HCT116 (cell line): ENCODE data around the gene CEP112. TPM values are rescaled to one million over a fixed set of nuclear protein-coding genes. Genes with fewer than 3 reads are reported as not detected.

Source experiments
- ATAC-seq: fragments of 200-7000 bp; cut with Tn5 transposase; 2 replicates; pipeline ENCODE4 v1.9.1; 2020; ENCODE audit warnings: mild to moderate bottlenecking, moderate library complexity
- BruUV-seq: library from RNA; stranded (reverse); fragments of 400-500 nt; replicated peaks from 2 replicates; lab custom pipeline; 2021; lab: Mats Ljungman, UMichigan
- CTCF ChIA-PET: fragments of 300-600 bp; sonication (Branson Sonifier 250); formaldehyde crosslinking; loops from one replicate; lab custom pipeline; 2021; ENCODE audit warnings: antibody characterized with exemption; lab: Charles Lee
- POLR2A ChIA-PET: fragments of 300-600, 350-600 bp; sonication (Branson Sonifier 250); formaldehyde crosslinking; loops from one replicate; lab custom pipeline; 2021; ENCODE audit warnings: antibody characterized with exemption; lab: Charles Lee
- RAD21 ChIA-PET, 2 experiments: fragments of 300-600 bp; sonication (Branson Sonifier 250); formaldehyde crosslinking; loops; one replicate each; lab custom pipeline; 2023; ENCODE audit warnings: low total read pairs in 2 of 2; ENCODE audit not compliant: uncharacterized antibody in 2 of 2, unreplicated experiment in 2 of 2, low non-redundant PET in 1 of 2; lab: Charles Lee
- DNase-seq: peaks from one replicate; pipeline ENCODE4 v3.0.0-alpha.2; 2010; ENCODE audit warnings: low read depth, low spot score
- H2AFZ ChIP-seq: fragments of 200-600 bp; shearing (Covaris generic), sonication (generic); 2 replicates; pipeline ENCODE4 v1.6.1; 2017; ENCODE audit warnings: low read depth, mixed run types, mixed read lengths, antibody characterized with exemption, low read length; ENCODE audit not compliant: poor library complexity, severe bottlenecking
- H3K27ac ChIP-seq: 2 replicates; pipeline ENCODE4 v1.5.1; 2012; ENCODE audit warnings: low read depth, low read length
- H3K27me3 ChIP-seq: fragments of 200-600 bp; sonication (generic); 2 replicates; pipeline ENCODE4 v1.6.1; 2016; ENCODE audit warnings: mixed run types, low read length, mixed read lengths; ENCODE audit not compliant: insufficient read depth
- H3K36me3 ChIP-seq, 2 experiments: fragments of 200-500 bp in 1 of 2; fragments of 200-600 bp in 1 of 2; sonication (Bioruptor generic) in 1 of 2; sonication (generic) in 1 of 2; 2 replicates each; pipeline versions ENCODE4 v1.5.1 to v1.6.1; 2014 to 2016; ENCODE audit warnings: low read length in 2 of 2, inconsistent platforms in 1 of 2, mixed read lengths in 1 of 2, mixed run types in 1 of 2; ENCODE audit not compliant: insufficient read depth in 2 of 2, control insufficient read depth in 1 of 2
- H3K4me1 ChIP-seq, 2 experiments: fragments of 200-600 bp in 1 of 2; sonication (generic) in 1 of 2; 2 replicates each; pipeline versions ENCODE4 v1.5.1 to v1.6.1; 2012 to 2017; ENCODE audit warnings: low read length in 2 of 2, inconsistent platforms in 1 of 2, mild to moderate bottlenecking in 1 of 2, mixed read lengths in 1 of 2, mixed run types in 1 of 2, moderate library complexity in 1 of 2; ENCODE audit not compliant: insufficient read depth in 2 of 2, control insufficient read depth in 1 of 2
- H3K4me2 ChIP-seq: fragments of 200-600 bp; sonication (generic); 2 replicates; pipeline ENCODE4 v1.6.1; 2017; ENCODE audit warnings: mixed run types, low read length, mixed read lengths
- H3K4me3 ChIP-seq, 2 experiments: fragments of 200-600 bp in 1 of 2; sonication (generic) in 1 of 2; replicated peaks in 1 of 2; 2 replicates each; pipeline ENCODE4 v1.5.1; 2011 to 2016; ENCODE audit warnings: low read length in 2 of 2, control low read depth in 1 of 2, low read depth in 1 of 2, mild to moderate bottlenecking in 1 of 2, mixed read lengths in 1 of 2, mixed run types in 1 of 2
- H3K79me2 ChIP-seq: fragments of 200-600 bp; sonication (generic); 2 replicates; pipeline ENCODE4 v1.6.1; 2017; ENCODE audit warnings: mild to moderate bottlenecking, mixed run types, low read length, moderate library complexity, mixed read lengths; ENCODE audit not compliant: insufficient read depth
- H3K9ac ChIP-seq: fragments of 200-600 bp; sonication (generic); 2 replicates; pipeline ENCODE4 v1.6.1; 2016; ENCODE audit warnings: low read length, mixed read lengths
- H3K9me2 ChIP-seq: fragments of 200-600 bp; sonication (generic), shearing (Covaris generic); 2 replicates; pipeline ENCODE4 v1.6.1; 2017; ENCODE audit warnings: mixed run types, mild to moderate bottlenecking, moderate library complexity; ENCODE audit not compliant: insufficient read depth
- H3K9me3 ChIP-seq, 2 experiments: fragments of 200-500 bp in 1 of 2; fragments of 200-600 bp in 1 of 2; sonication (Bioruptor generic) in 1 of 2; sonication (generic) in 1 of 2; 2 replicates each; pipeline ENCODE4 v1.6.1; 2014 to 2017; ENCODE audit warnings: low read length in 2 of 2, mixed read lengths in 2 of 2, inconsistent platforms in 1 of 2, low read depth in 1 of 2, mild to moderate bottlenecking in 1 of 2, mixed run types in 1 of 2, moderate library complexity in 1 of 2; ENCODE audit not compliant: control insufficient read depth in 1 of 2, insufficient read depth in 1 of 2
- H4K20me1 ChIP-seq: fragments of 200-600 bp; sonication (generic), shearing (Covaris generic); 2 replicates; pipeline ENCODE4 v1.6.1; 2017; ENCODE audit warnings: mixed run types, mild to moderate bottlenecking, moderate library complexity; ENCODE audit not compliant: insufficient read depth
- ATF3 ChIP-seq: IDR thresholded peaks from 2 replicates; pipeline ENCODE4 v1.6.1; 2012
- CBX3 ChIP-seq: IDR thresholded peaks from 2 replicates; pipeline ENCODE4 v1.6.1; 2012; ENCODE audit warnings: low read depth
- MAX ChIP-seq: IDR thresholded peaks from 2 replicates; pipeline ENCODE4 v1.6.1; 2012
- POLR2AphosphoS5 ChIP-seq: IDR thresholded peaks from 2 replicates; pipeline ENCODE4 v1.6.1; 2011; ENCODE audit warnings: mild to moderate bottlenecking, low read depth, low read length, moderate library complexity
- RAD21 ChIP-seq: IDR thresholded peaks from 2 replicates; pipeline ENCODE4 v1.6.1; 2012; ENCODE audit warnings: low read depth, mild to moderate bottlenecking
- REST ChIP-seq: IDR thresholded peaks from 2 replicates; pipeline ENCODE4 v1.6.1; 2012; ENCODE audit warnings: low read depth
- SP1 ChIP-seq: IDR thresholded peaks from 2 replicates; pipeline ENCODE4 v1.6.1; 2012; ENCODE audit warnings: low read depth
- SRF ChIP-seq: IDR thresholded peaks from 2 replicates; pipeline ENCODE4 v1.6.1; 2012; ENCODE audit warnings: low read depth
- TCF7L2 ChIP-seq: IDR thresholded peaks from 2 replicates; pipeline ENCODE4 v1.7.0; 2011; ENCODE audit warnings: borderline replicate concordance, inconsistent platforms; ENCODE audit not compliant: insufficient read depth, insufficient read length; ENCODE audit errors: extremely low read depth
- YY1 ChIP-seq: IDR thresholded peaks from 2 replicates; pipeline ENCODE4 v1.6.1; 2011; ENCODE audit warnings: low read length, low read depth, moderate library complexity, mild to moderate bottlenecking; ENCODE audit not compliant: insufficient replicate concordance; ENCODE audit errors: extremely low read depth
- ZBTB33 ChIP-seq: IDR thresholded peaks from 2 replicates; pipeline ENCODE4 v1.6.1; 2011; ENCODE audit warnings: mild to moderate bottlenecking, low read length, moderate library complexity; ENCODE audit not compliant: insufficient replicate concordance; ENCODE audit errors: extremely low read depth
- intact Hi-C: fragments of 100-400 bp; cut with micrococcal nuclease; formaldehyde crosslinking; loops from 2 replicates; pipeline ENCODE4 v1.10.0; 2022
- total RNA-seq: library from RNA; stranded (reverse); gene quantifications from one replicate; pipeline ENCODE4 v1.2.1, GENCODE V29; 2021; ENCODE audit not compliant: unreplicated experiment
- TF ChIP-seq, protein P1 (sequence below), 3 experiments: fragments of 200-600 bp in 1 of 3; sonication (generic) in 1 of 3; IDR thresholded peaks in 2 of 3; conservative IDR thresholded peaks in 1 of 3; 2 replicates each; pipeline ENCODE4 v1.5.1; 2012 to 2017; ENCODE audit warnings: low read depth in 2 of 3, low read length in 2 of 3, antibody characterized with exemption in 1 of 3, borderline replicate concordance in 1 of 3, control low read depth in 1 of 3, mild to moderate bottlenecking in 1 of 3, mixed read lengths in 1 of 3, mixed run types in 1 of 3, moderate library complexity in 1 of 3; ENCODE audit not compliant: insufficient read depth in 1 of 3

Gene CEP112
- total RNA-seq, 1 experiment from 2014 or later = 10.9 TPM

DNA sequence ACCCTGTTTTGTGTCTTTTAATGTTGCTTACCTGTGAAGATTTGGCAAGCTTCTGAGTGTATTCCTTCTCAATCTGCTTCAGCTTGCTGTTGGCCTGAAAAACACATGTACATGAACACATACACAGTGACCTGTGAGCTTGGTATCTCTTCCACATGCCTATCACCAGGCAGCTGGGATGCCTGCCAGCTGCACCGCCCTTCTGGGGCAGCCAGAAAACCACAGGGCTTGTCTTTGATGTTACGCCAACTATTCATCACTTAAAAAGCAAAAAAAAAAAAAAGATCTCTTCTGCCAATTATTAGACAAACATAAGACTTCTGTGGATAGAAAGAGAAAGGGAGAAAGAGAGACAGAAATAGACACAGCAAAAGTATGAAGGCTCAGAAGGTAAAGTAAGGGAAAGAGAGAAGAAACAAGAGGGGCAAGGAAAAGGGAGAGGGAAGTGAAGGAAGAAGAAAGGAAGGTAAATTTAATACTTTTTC lies 441.3 kb downstream of the CEP112 start (continued):
- TF ChIP-seq TCF7L2 = peak; percentile 99
- peak; percentile 35; the same call in 1 of the 2 replicates for TF ChIP-seq SRF

DNA sequence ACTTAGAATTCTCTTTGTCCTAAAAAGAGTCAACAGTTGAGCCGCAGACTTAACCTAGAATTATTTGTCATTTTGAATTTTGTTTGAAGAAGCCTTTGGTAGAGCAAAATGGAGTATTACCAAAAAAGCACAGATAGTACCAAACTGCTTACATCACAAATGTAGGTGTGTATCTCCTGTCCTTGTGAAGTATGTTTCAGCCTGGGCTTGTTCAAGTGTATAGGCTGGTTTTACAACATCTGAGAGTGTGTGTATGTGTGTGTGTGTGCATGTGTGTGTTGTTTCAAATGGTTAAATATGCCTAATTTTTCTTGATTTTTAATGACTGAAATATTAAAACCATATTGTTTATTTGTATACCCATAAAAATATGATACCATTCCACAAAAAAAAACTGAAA lies 441.8 kb downstream of the CEP112 start:
- no peak for DNase-seq
- no TSS peak for BruUV-seq
- POLR2A ChIA-PET = interaction anchor here (0.7 kb wide), 1 partner anchor 8 kb away, joined by 5 read pairs; no protein-coding TSS in a partner anchor

More for the DNA sequence above, 441.8 kb downstream of the CEP112 start:
- Histone ChIP-seq H2AFZ (no peak overlapping the region), H3K9me3 (no peaks in the 10 kb centered on the region), H3K27me3 (peaks cover 10% of the 10 kb centered on the region; the same call in 1 of the 2 replicates), H3K9ac (no peak overlapping the region), H3K9me2 (no peaks in the 10 kb centered on the region), H3K79me2 (no peaks in the 10 kb centered on the region), H4K20me1 (no peaks in the 10 kb centered on the region), H3K4me2 (peak overlapping the region; percentile 57), H3K27ac (peak overlapping the region; percentile 8; the same call in 1 of the 2 replicates), H3K36me3 (no peaks in the 10 kb centered on the region), H3K4me1 (peaks cover 32 to 54% of the 10 kb centered on the region in 2 experiments), H3K4me3 (no peak overlapping the region)
- no peak for TF ChIP-seq RAD21
- TF ChIP-seq ATF3 = no peak
- TF ChIP-seq, protein P1, sequence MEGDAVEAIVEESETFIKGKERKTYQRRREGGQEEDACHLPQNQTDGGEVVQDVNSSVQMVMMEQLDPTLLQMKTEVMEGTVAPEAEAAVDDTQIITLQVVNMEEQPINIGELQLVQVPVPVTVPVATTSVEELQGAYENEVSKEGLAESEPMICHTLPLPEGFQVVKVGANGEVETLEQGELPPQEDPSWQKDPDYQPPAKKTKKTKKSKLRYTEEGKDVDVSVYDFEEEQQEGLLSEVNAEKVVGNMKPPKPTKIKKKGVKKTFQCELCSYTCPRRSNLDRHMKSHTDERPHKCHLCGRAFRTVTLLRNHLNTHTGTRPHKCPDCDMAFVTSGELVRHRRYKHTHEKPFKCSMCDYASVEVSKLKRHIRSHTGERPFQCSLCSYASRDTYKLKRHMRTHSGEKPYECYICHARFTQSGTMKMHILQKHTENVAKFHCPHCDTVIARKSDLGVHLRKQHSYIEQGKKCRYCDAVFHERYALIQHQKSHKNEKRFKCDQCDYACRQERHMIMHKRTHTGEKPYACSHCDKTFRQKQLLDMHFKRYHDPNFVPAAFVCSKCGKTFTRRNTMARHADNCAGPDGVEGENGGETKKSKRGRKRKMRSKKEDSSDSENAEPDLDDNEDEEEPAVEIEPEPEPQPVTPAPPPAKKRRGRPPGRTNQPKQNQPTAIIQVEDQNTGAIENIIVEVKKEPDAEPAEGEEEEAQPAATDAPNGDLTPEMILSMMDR (IDR thresholded peaks at IDR 0.05 in 2 of 3, conservative IDR thresholded peaks at IDR 0.05 in 1 of 3; ENCODE audit: borderline replicate concordance in 1 of 3, insufficient read depth in 1 of 3, low read depth in 2 of 3, low read length in 2 of 3) = no peak
- no peak for TF ChIP-seq MAX
- no peak for TF ChIP-seq YY1
- TF ChIP-seq ZBTB33 = no peak
- TF ChIP-seq REST = no peak
- TF ChIP-seq SP1 = no peak
- TF ChIP-seq CBX3 = no peak
- no peak for TF ChIP-seq POLR2AphosphoS5
- intact Hi-C loops = no loop called here
- ChIA-PET CTCF (no interaction called here), RAD21 (no interaction called here)
- peak; percentile 50 for ATAC-seq
